Esophagus squamous epithelium (tissue), 4 donors: Measurements from ENCODE around the gene ARHGAP44.

Source experiments
- POLR2A ChIP-seq, 4 donors: fragments of 450-650 bp; IDR thresholded peaks; one replicate each; pipeline ENCODE4 v1.6.1; 2017; ENCODE audit warnings: antibody characterized with exemption in 4 of 4, mild to moderate bottlenecking in 4 of 4, moderate library complexity in 3 of 4
- TF ChIP-seq, protein P1 (sequence below), 6 experiments: fragments of 450-650 bp in 4 of 6; fragments of 200-600 bp in 2 of 6; sonication (generic) in 2 of 6; IDR thresholded peaks; one replicate each; pipeline ENCODE4 v1.5.1; 2016 to 2019; ENCODE audit warnings: antibody characterized with exemption in 6 of 6, mild to moderate bottlenecking in 4 of 6, moderate library complexity in 4 of 6

- TF ChIP-seq, protein P1, sequence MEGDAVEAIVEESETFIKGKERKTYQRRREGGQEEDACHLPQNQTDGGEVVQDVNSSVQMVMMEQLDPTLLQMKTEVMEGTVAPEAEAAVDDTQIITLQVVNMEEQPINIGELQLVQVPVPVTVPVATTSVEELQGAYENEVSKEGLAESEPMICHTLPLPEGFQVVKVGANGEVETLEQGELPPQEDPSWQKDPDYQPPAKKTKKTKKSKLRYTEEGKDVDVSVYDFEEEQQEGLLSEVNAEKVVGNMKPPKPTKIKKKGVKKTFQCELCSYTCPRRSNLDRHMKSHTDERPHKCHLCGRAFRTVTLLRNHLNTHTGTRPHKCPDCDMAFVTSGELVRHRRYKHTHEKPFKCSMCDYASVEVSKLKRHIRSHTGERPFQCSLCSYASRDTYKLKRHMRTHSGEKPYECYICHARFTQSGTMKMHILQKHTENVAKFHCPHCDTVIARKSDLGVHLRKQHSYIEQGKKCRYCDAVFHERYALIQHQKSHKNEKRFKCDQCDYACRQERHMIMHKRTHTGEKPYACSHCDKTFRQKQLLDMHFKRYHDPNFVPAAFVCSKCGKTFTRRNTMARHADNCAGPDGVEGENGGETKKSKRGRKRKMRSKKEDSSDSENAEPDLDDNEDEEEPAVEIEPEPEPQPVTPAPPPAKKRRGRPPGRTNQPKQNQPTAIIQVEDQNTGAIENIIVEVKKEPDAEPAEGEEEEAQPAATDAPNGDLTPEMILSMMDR (IDR thresholded peaks at IDR 0.05): no peak
- no peak for TF ChIP-seq POLR2A (IDR thresholded peaks at IDR 0.05)
These were observed 32.2 kb downstream of the ARHGAP44 start for GRCh38 chr17:12821376-12821940.
